Heart left ventricle (tissue), 16 donors: ENCODE data around the gene SNX5. TPM values are rescaled to one million over a fixed set of nuclear protein-coding genes. Genes with fewer than 3 reads are reported as not detected.
A peak's percentile ranks its signal among the peaks of the same experiment; 100 is the strongest.

ENCODE experiments used
- ATAC-seq, 4 donors: fragments of 200-7000 bp; cut with Tn5 transposase; one replicate each; pipeline ENCODE4 v1.9.1; 2020 to 2022; ENCODE audit warnings: moderate library complexity in 4 of 4, mild to moderate bottlenecking in 3 of 4, moderate number of reproducible peaks in 1 of 4
- DNase-seq, 5 donors: peaks; one replicate each; pipeline ENCODE4 v3.0.0-alpha.2; 2020
- H3K27ac ChIP-seq, 12 donors: fragments of 200-600 bp; sonication (generic) in 4 of 12; one replicate each; pipeline versions ENCODE4 v1.5.0 to v1.8.0; 2016 to 2022; ENCODE audit warnings: mild to moderate bottlenecking in 2 of 12
- H3K27me3 ChIP-seq, 9 donors: fragments of 200-600 bp; sonication (generic) in 2 of 9; one replicate each; pipeline versions ENCODE4 v1.5.1 to v1.8.0; 2016 to 2022; ENCODE audit warnings: mild to moderate bottlenecking in 3 of 9
- H3K36me3 ChIP-seq, 9 donors: fragments of 200-600 bp; sonication (generic) in 2 of 9; one replicate each; pipeline versions ENCODE4 v1.5.0 to v1.8.0; 2018 to 2022; ENCODE audit warnings: mild to moderate bottlenecking in 2 of 9
- H3K4me1 ChIP-seq, 12 donors: fragments of 200-600 bp; sonication (generic) in 4 of 12; one replicate each; pipeline versions ENCODE4 v1.5.0 to v1.8.0; 2016 to 2022; ENCODE audit warnings: mild to moderate bottlenecking in 3 of 12
- H3K4me3 ChIP-seq, 12 donors: fragments of 200-600 bp; sonication (generic) in 4 of 12; one replicate each; pipeline versions ENCODE4 v1.5.0 to v1.8.0; 2017 to 2022; ENCODE audit warnings: mild to moderate bottlenecking in 9 of 12, moderate library complexity in 4 of 12
- H3K9me3 ChIP-seq, 12 donors: fragments of 200-600 bp; sonication (generic) in 4 of 12; one replicate each; pipeline versions ENCODE4 v1.5.0 to v1.8.0; 2016 to 2022; ENCODE audit warnings: mild to moderate bottlenecking in 1 of 12
- POLR2A ChIP-seq, 2 donors: fragments of 450-650 bp; IDR thresholded peaks; one replicate each; pipeline ENCODE4 v1.6.1; 2017; ENCODE audit warnings: antibody characterized with exemption in 2 of 2, mild to moderate bottlenecking in 2 of 2, moderate library complexity in 2 of 2
- WGBS, 4 donors: extraction: QIAGEN DNeasy Blood & Tissue Kit in 2 of 4; methylation state at CpG; one replicate each; pipeline versions ENCODE4 v1.1.5 to v1.1.7; 2013 to 2018; 5-methylcytosine and 5-hydroxymethylcytosine counted together
- intact Hi-C, 10 donors: fragments of 100-400 bp; cut with DNase I; formaldehyde crosslinking; loops; one replicate each; pipeline versions ENCODE4 v1.11.1 to v1.14.2; 2022
- polyA plus RNA-seq, 2 donors: library from polyadenylated mRNA; stranded (reverse); fragments of 200-250 nt; gene quantifications; one replicate each; pipeline ENCODE4 v1.2.3, GENCODE V29; 2013
- total RNA-seq, 9 donors: library from RNA; depleted of rRNA in 2 of 9; stranded (reverse); fragments of >200 nt in 2 of 9; fragmentation: NEBNext Ultra II Directional in 3 of 9; extraction: Animal tissue kit (Norgen Biotek cat#: 25700) in 3 of 9; gene quantifications; one replicate each; pipeline versions ENCODE4 v1.1.0 to v1.2.4, GENCODE V29; 2016 to 2023
- TF ChIP-seq, protein P1 (sequence below), 12 donors: fragments of 200-600 bp; sonication (generic) in 4 of 12; IDR thresholded peaks; one replicate each; pipeline versions ENCODE4 v1.5.0 to v1.8.0; 2018 to 2022; ENCODE audit warnings: antibody characterized with exemption in 12 of 12, mild to moderate bottlenecking in 5 of 12
- donor health status: ischemic (EF 13 %, LVEDD 7.1; RV severe dilation, severe dysfunction).
- donor health status: healthy with polysubstance abuse.
- donor health status: DM: no; HTN: yes; CAD: no.
- donor health status: DM: no; HTN: no; CAD: no.
- donor health status: ischemic (EF 25% LVEDD 6.9; RV normal size, moderate dysfunction).
- donor health status: ischemic (EF 25% LVEDD 5.7; RV mildly dilated, moderate dysfunction).
- donor health status: healthy.
- donor health status: DM: yes; HTN: yes; CAD: no.
- donor health status: ischemic (EF 35%, LVEDD 5.7; RV mildly dilated, moderate dysfunction).
- donor health status: nonischemic (EF 11% LVEDD 7.7; RV severe dilation, severe dysfunction).
- donor health status: DM: yes; HTN: yes; CAD: no.
- donor health status: PGD.
- donor health status: ischemic (EF 29% LVEDD 5.4; RV normal size, mild dysfunction).
- donor health status: nonischemic (EF 23%, LVEDD 6.1; RV moderate dilation, normal function).

Gene SNX5
- total and polyA plus RNA-seq, 11 donors = 32.8 to 75.0 (median 44.0) TPM

DNA sequence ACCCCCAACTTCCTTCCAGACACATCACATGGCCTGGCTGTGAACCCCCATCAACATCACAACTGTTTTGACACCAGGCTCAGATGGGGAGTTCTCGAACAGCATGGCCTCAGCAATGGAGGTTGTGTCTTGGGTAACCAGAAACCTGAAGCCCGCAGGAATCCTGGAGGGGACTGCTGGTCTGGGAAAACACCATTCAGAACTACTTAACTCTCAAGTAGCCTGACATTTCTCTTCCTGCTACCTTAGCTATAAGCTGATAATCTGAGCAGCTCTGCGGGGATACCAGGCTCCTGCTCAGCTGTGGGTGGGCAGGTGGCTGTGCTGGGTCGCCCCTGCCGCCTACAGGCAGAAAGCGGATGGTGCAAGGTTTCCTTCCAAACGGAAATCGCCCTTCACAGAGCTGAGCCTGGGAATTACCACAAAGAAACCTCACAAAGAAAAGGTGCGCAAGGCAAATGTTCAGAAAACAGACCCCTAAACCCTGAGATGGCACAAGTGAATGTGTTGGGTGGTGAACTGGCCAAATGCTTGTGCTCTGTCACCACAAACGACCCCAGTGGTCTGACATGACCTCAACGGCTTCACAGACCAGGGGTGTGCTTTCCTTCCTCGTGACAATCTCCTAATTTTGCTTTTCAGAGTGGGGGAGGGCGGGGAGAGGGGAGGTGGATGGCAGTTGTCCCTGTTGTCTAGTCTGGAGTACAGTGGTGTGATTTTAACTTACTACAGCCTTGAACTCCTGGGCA is 29.5 kb downstream of the SNX5 start:
- no peaks in the 10 kb centered on the region for H3K27me3 ChIP-seq
- no peaks in the 10 kb centered on the region for H3K9me3 ChIP-seq
- peak overlapping the region in 2 of 12 donors; percentile 37 to 38 for H3K27ac ChIP-seq
- peaks cover 0 to 57% (median 24%) of the 10 kb centered on the region in 12 donors for H3K4me1 ChIP-seq
- intact Hi-C loops = loop anchor here in 3 of 10 donors (1.0 to 5.0 kb wide), 3 partner anchors 97 to 258 kb away; partner anchors contain the start of gene RRBP1 (in 1 of the 3)
- 20 to 25% (median 20%) methylated on average over 12 to 13 of the region's 13 CpGs for WGBS, 4 donors
- ATAC-seq (peak; percentile 47 to 83 (median 78)), DNase-seq (peak in 4 of 5 donors; percentile 53 to 69 (median 66))
- H3K4me3 ChIP-seq = no peak overlapping the region
- peaks cover 0 to 39% (median 35%) of the 10 kb centered on the region in 9 donors for H3K36me3 ChIP-seq
- TF ChIP-seq POLR2A (IDR thresholded peaks at IDR 0.05) = no peak
- TF ChIP-seq, protein P1, sequence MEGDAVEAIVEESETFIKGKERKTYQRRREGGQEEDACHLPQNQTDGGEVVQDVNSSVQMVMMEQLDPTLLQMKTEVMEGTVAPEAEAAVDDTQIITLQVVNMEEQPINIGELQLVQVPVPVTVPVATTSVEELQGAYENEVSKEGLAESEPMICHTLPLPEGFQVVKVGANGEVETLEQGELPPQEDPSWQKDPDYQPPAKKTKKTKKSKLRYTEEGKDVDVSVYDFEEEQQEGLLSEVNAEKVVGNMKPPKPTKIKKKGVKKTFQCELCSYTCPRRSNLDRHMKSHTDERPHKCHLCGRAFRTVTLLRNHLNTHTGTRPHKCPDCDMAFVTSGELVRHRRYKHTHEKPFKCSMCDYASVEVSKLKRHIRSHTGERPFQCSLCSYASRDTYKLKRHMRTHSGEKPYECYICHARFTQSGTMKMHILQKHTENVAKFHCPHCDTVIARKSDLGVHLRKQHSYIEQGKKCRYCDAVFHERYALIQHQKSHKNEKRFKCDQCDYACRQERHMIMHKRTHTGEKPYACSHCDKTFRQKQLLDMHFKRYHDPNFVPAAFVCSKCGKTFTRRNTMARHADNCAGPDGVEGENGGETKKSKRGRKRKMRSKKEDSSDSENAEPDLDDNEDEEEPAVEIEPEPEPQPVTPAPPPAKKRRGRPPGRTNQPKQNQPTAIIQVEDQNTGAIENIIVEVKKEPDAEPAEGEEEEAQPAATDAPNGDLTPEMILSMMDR (IDR thresholded peaks at IDR 0.05) = peak; percentile 80 to 91 (median 88)

DNA sequence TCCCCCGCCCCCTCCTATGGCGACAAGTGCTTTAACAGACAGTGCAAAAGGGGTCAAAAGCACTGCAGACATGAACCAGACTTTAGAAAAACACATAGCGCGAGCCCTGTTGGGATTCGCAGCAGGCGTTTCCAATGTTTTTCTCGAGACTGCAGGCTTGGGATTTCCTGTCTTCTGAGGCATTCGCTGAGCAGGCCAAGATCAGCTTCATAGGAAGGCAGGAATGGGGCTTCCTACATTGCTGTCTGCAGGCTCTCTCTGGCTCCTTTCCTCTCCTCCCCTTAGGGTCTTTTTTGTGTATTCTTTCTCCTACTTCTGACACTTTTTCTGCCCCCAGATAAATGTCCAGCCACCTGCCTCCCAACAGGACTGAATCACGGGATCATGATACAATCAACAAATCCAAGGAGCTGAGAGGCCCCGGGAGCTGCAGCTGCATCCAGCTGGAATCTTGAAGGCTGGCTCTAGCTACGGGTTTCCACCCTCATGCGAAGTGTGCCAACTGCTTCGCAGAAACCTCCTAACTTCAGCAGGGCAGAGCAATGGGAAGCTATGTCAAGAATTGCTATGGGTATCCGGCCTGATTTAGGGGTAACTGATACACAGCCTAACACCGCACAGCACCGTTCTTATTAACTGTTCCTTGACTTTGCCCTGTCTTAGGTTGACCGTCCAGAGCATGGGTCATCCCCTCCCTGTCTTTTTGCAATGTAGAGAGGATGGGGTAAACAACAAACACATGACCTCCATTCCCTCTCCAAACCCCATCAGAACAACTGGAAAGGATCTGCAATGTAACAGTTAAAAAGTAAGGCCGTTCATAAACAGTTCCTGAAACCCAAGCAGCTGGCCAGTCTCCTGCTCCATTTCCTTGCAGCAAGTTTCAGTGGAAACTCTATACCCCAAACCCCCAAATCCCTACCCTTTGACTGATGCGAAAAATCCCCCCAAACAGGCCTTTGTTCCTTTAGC is 31.5 kb downstream of the SNX5 start:
- Histone ChIP-seq H3K27me3 (no peaks in the 10 kb centered on the region), H3K27ac (peak overlapping the region; percentile 14 to 74 (median 32)), H3K36me3 (peaks cover 0 to 19% (median 17%) of the 10 kb centered on the region in 9 donors), H3K4me3 (no peak overlapping the region), H3K4me1 (peaks cover 0 to 59% (median 24%) of the 10 kb centered on the region in 12 donors), H3K9me3 (no peaks in the 10 kb centered on the region)
- peak in 4 of 5 donors; percentile 60 to 81 (median 71) for DNase-seq
- peak; percentile 52 to 72 (median 66) for ATAC-seq
- WGBS, 4 donors = 41 to 55% (median 49%) methylated on average over 19 of the region's 19 CpGs
- intact Hi-C loops = loop anchor here in 2 of 10 donors (5.0 kb wide), 2 partner anchors 95 to 255 kb away; partner anchors contain the start of gene RRBP1 (in 1 of the 2)
- TF ChIP-seq, protein P1 (IDR thresholded peaks at IDR 0.05) = no peak

DNA sequence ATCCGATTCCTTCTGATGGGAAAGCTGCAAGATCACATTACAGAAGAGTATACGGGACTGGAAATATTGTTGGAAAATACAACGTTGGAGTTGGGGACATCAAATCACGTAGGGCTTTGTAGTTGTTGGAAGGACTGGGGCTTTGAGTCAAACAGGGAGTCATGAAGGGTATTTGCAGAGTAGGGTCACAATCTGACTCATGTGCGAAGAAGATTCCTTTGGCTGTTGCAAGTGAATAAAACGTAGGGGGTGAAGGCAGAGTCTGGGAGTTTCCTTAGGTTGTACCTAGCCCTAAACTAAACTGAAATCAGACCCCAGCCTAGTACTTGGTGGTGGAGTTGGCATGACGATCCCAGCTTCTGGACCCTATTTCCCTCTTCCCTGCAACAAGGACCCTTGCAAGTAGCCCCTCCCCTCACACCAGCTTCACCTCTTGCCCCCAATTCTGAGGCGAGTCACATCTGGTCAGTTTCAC is 32.3 kb downstream of the SNX5 start:
- TF ChIP-seq POLR2A (IDR thresholded peaks at IDR 0.05) = no peak
- TF ChIP-seq, protein P1 (IDR thresholded peaks at IDR 0.05) = no peak
- ATAC-seq (peak in 1 of 4 donors; percentile 5), DNase-seq (no peak)
- Histone ChIP-seq H3K27me3 (no peaks in the 10 kb centered on the region), H3K36me3 (peaks cover 0 to 12% (median 10%) of the 10 kb centered on the region in 9 donors), H3K4me1 (peaks cover 0 to 59% (median 24%) of the 10 kb centered on the region in 12 donors), H3K9me3 (peaks cover 0 to 6% (median 0%) of the 10 kb centered on the region in 12 donors), H3K4me3 (no peak overlapping the region), H3K27ac (peak overlapping the region in 11 of 12 donors; percentile 14 to 74 (median 38))
- WGBS, 4 donors = 60 to 68% (median 65%) methylated on average over 8 of the region's 8 CpGs
- intact Hi-C loops = loop anchor here in 2 of 10 donors (5.0 kb wide), 2 partner anchors 94 to 254 kb away; partner anchors contain the start of gene RRBP1 (in 1 of the 2)
